GM19463 (cell line): ENCODE measurements around the gene SLC34A1.
A peak's percentile ranks its signal among the peaks of the same experiment; 100 is the strongest.

Source experiments
- ATAC-seq: cut with Tn5 transposase; IDR thresholded peaks from one replicate; pipeline ENCODE4 v1.9.1; 2021; ENCODE audit warnings: mild to moderate bottlenecking, moderate library complexity; ENCODE audit not compliant: unreplicated experiment

The SLC34A1 gene

DNA sequence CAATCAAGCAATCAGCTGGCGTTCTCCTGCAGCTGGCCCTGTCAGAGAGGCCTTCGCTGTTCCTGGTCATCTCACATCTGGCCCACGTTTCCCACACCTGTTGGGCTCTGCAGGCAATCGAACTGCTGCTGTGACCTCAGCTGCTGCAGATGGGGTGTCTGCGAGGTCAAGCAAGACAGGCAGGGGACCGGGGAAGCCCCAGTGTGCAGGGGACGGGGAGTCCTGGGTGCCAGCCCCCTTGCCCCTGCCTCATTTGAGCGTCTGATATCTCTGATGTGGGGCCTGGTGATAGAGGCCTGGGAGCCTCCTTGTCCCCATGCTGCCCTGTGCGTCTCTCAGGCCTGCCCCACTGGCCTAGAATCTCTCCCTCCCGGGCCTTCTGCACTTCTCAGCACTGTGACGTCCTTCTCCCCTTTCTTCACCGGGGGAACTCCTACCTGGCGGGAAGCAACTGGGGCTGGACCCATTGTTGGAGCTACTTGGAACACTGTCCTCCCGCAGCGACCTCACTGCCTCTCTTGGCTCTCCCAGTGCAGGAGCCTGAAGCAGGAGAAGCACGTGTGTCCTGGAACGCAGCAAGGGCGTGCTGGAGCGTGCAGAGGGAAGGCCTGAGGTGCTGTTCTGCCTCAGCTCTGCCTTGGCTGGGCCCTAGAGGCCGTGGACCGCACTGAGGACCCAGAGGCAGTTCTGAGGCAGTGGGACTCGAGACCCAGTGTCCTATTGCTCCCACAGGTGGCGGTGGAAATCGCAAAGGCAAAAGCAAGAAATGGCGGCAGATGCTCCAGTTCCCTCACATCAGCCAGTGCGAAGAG lies 46.1 kb downstream of the SLC34A1 start:
- no peak for ATAC-seq

DNA sequence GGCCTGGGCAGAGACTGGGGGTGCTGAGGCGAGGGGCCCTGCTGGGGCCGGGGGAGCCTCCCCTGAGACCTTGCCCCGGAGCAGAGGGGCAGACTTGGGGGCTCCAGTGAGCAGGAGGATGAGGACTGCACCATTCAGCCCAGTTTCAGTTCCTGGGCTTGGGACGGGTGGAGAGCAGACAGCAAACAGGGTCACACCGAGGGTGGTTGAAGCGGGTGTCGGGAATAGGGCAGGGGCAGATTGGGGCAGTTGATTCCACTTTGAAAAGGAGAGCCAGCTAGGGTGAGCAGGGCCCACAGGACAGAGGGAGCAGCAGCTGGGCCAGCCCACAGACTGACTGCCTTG lies 46.7 kb downstream of the SLC34A1 start:
- ATAC-seq = no peak

DNA sequence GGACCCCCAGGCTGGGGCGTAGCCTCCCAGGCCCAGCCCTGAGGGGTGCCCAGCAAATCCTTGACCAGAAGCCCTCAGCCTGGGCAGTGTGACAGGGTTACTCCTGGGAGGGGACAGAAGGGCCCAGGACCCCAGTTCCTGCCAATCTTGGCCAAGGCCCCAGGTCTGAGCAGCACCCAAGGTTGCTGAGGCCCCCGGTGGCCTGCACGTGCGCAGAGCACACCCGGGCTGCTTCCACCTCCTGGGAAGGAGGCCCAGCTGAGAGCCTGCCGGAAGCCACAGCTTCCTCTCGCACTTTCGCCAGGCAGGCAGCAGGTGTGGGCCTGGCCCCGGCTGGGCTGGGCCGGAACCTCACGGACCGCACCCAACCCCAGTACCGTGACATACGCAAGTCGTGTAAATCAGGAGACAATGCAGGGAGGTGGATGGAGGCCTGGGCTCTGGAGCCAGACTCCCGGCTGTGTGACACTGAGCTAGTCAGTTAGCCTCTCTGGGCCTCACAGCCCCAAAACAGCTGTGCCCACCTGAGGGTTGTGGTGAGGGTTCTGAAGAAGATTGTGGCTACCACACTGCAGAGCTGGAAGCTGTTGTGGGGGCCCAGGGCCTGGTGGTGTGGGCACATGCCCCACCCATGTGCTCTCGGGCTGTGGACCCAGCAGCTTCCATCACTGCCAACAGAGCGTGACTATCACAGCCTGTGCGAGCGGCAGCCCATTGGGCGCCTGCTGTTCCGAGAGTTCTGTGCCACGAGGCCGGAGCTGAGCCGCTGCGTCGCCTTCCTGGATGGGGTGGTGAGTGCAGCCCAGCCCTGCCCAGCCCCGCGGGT lies 47.3 kb downstream of the SLC34A1 start:
- ATAC-seq = peak; percentile 43

DNA sequence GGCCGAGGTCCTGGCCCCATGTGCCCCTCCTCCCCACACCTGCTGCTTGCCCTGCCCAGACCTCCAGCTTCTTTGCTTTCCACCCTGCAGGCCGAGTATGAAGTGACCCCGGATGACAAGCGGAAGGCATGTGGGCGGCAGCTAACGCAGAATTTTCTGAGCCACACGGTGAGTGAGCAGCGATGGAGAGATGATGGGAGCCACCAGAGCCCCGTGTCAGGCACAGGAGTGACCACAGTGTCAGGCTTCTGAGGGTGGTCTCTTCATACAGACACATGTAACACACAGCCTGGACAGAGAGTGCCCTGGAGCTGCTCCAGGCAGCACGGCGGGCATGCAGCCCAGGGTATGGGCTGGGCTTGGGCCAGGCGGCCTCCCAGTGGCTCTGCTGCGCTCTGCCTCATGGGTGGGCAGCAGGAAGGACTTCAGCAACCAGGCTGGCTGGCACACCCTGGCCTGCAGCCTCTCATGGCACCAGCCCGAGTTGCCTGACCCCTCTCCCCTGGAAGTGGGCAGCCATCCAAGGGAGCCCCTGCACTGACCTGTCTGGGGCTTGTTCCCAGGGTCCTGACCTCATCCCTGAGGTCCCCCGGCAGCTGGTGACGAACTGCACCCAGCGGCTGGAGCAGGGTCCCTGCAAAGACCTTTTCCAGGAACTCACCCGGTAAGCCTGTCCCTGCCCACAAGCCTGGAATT lies 48.1 kb downstream of the SLC34A1 start:
- ATAC-seq = no peak

DNA sequence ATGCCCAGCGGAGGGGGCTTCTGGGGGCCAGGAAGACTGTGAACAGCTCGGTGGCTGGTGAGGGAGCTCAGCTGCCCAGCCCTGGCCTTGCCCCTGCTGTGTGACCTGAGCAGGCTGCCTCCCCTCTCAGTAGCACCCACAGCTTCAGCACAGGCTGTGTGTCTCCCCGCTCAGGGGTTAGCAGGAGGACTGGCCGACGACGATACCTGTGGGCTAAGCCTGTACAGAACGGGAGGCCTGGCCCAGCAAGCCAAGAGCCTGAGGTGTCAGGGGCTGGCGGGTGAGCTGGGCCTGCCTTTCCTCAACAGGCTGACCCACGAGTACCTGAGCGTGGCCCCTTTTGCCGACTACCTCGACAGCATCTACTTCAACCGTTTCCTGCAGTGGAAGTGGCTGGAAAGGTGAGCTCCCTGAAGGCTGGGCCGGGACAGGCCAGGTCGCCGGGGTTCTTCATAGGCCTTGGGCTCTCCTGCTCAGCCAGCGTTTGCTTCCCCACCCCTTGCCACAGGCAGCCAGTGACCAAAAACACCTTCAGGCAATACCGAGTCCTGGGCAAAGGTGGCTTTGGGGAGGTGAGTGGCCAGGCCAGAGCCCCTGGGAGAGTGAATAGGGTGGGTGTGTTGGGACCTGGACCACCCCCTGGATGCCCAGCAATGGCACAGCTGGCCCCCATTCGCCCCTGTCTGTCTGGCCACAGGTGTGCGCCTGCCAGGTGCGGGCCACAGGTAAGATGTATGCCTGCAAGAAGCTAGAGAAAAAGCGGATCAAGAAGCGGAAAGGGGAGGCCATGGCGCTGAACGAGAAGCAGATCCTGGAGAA lies 48.8 kb downstream of the SLC34A1 start:
- no peak for ATAC-seq

DNA sequence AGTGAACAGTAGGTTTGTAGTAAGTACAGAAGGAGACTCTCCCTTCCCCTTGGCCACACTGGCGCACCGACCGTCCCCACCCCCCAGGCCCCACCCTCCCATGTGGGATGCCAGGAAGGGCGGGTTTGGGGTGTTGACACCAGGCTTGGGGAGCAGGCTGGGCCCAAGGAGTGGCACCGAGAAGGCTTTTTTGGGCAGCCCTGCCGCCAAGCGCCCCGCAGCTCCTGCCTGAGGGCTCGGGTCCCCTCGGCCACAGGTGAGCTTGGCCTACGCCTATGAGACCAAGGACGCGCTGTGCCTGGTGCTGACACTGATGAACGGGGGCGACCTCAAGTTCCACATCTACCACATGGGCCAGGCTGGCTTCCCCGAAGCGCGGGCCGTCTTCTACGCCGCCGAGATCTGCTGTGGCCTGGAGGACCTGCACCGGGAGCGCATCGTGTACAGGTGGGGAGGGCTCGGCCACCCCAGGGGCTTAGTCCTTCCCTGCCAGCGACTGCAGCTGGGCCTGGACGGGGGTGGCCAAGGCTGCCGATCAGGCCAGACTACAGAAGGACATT lies 49.5 kb downstream of the SLC34A1 start:
- ATAC-seq = no peak

DNA sequence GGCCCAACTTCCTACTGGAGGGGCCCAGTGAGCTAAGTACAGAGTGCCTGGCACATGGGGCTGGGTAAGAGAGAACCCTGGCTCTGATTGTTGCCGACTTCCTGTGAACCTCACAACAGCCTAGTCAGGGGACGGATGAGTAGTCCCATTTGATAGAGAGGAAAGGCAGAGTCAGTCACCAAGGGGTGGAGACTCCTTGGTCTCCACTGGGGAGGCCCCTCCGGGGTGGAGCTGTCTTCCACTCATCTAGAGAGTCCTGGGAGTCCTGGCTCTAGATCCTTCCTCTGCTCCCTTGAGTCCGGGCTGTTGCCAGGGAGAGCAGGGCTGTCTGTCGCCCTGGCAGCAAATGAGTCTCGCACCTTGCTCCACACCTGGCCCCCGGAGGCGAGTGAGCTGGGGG lies 50.2 kb downstream of the SLC34A1 start:
- ATAC-seq = no peak

DNA sequence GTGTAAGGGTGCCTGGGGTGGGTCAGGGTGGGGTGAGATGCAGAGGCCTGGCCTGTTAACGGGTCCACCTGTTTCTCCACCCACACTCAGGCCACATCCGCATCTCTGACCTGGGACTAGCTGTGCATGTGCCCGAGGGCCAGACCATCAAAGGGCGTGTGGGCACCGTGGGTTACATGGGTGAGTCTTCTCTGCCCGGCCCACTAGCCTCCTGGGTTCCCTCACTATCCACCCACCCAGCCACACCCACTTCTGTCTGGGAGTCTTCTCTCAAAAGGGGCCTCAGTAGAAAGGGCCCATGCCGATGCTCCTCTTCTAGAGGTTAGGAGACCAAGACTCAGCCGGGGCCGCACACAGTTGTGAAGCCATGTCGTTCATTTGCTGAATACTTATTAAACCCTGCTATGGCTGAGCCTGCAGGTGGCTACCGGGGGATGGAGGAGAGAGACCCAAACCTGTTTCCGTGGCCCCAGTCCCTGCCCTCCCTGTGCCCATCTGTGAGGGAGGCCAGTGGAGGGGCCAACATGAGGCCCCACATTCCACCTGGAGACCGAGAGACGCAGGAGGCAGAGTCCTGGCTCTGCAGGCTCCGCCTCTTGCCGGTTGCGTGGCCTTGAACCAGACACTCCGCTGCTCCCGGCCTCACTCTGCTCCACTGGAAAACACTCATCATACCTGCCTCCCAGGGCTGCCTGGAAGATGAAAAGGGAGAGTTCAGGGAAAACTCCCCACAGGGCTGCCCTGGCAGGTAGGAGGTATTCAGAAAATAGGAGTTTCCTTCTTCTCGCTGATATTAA lies 50.9 kb downstream of the SLC34A1 start:
- no peak for ATAC-seq

DNA sequence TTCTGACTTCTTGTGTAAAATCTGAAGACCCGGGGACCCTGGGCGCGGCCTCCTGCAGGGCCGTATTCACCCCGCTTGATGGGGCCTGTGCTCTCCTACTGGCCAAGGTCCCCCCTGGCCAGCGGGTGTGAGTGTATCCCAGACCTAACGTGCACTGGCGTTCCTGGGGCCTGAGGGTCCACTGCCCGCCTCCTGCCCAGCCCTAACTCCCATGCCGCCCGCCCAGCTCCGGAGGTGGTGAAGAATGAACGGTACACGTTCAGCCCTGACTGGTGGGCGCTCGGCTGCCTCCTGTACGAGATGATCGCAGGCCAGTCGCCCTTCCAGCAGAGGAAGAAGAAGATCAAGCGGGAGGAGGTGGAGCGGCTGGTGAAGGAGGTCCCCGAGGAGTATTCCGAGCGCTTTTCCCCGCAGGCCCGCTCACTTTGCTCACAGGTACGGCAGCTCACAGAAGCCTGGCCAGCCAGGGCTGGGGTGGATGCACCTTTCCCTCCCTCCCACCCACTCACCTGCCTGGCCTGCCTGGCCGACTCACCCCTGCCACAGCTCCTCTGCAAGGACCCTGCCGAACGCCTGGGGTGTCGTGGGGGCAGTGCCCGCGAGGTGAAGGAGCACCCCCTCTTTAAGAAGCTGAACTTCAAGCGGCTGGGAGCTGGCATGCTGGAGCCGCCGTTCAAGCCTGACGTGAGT lies 51.8 kb downstream of the SLC34A1 start:
- no peak for ATAC-seq

DNA sequence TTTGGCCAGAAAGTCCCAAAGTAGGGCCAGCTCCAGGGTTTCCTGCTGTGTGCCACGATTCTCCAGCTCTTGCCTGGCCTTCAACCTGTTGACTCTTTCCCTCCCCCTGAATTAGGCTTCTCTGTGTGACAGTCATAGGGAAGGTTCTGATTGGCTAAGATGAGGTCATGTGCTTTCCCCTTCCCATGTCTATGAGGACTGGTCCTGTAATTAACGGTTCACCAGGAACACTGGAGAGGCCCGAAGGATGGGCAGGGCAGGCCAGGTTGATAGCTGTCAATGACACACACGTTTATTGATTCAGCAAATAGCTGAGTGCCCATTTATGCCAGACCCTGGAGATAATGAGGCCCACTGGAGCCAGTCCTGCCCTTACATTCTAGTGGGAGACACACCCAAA lies 53.4 kb downstream of the SLC34A1 start:
- no peak for ATAC-seq

DNA sequence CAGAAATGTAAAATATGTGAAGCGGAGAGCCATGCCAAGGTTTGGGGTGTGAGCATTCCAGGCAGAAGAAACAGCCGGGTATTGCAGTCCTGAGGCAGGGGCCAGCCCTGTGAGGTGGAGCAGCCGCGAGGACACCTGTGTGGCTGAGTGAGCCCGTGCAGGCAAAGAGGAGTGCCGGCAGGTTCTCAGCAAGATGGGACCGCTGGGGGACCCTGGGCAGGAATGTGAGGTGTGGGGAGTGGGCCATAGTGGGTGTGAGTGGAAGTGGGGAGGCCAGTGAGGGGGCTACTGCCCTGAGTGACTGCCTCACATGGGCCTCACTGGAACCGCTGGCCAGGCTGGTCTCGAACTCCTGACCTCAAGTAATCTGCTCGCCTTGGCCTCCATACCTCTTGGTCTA lies 54.2 kb downstream of the SLC34A1 start:
- ATAC-seq = no peak

DNA sequence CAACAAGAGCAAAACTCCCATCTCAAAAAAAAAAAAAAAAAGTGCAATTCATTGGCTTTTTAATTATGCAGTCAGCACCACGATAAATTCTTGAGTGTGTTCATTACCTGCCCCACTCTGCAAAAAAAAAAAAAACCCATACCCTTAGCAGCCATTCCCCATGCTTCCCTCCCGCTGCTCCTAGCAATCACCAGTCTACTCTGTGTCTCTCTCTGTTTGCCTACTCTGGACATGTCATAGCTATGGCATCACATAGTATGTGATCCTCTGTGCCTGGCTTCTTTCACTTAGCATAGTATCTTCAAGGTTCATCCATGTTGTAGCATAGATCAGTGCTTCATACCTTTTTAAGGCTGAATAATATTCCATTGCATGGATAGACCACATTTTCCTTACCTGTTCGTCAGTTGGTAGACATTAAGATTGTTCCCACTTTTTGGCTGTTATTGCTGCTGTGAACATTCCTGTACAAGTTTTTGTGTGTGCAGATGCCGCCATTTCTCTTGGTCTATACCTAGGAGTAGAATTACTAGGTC lies 55.4 kb downstream of the SLC34A1 start:
- ATAC-seq = no peak

DNA sequence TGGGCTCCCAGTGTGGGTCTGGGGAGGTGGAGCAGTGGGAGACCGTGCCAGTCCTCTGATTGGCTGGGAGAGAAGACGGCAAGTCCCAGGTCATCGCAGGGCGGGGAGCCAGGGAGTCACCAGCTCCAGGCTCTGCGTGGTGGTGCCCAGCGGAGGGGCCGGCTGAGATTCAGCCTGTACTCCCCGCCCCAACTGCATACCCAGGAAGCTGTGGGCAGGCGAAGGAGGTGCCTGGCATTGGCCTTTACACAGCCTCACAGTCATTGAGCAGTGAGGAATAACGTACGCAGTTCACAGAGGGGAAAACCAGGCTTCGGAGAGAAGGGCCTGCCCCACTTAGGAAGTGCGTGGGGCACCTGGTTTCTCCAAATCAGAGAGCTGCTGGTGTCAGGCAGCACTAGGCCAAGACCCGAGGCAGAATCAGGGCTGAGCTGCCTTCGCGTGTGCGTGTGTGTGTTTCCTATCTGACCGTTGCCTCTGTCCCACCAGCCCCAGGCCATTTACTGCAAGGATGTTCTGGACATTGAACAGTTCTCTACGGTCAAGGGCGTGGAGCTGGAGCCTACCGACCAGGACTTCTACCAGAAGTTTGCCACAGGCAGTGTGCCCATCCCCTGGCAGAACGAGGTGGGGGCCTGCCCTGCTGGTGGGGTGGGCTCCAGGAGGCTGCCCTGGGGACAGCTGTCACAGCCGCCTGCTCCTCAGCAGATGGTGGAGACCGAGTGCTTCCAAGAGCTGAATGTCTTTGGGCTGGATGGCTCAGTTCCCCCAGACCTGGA lies 56.2 kb downstream of the SLC34A1 start:
- no peak for ATAC-seq

DNA sequence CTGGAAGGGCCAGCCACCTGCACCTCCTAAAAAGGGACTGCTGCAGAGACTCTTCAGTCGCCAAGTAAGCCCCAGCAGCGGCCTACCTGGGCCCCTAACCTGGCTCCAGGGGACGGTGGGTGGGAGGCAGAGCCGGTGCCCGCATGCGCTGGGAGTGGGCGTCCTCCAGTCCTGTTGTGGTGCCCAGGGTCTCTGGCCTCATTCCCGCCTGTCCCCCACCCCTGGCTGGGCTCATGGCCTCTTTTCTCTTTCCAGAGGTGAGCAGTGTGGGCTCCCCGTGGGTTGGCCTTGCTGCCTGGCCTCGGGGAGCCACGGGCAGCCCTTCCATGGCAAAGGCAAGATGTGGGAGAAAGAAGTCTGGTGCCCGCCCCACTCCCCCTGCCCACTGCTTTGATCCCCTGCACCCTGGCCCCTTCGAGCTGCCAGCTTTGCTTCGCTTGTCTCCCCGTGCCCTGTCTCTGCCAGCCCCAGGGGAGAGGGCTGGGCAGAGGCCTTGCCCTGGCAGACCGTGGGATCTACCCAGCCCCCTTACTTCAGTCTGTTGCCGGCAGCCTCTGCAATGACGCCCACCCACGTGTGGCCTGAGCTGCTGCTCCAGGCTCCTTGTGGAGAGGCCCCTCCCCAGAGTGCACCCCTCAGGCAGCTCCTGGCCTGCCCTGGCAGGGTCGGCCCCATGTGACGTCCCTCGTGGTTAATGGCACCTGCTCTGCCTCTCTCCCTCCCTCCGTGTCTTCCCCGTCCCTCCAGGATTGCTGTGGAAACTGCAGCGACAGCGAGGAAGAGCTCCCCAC lies 57.0 kb downstream of the SLC34A1 start:
- no peak for ATAC-seq

DNA sequence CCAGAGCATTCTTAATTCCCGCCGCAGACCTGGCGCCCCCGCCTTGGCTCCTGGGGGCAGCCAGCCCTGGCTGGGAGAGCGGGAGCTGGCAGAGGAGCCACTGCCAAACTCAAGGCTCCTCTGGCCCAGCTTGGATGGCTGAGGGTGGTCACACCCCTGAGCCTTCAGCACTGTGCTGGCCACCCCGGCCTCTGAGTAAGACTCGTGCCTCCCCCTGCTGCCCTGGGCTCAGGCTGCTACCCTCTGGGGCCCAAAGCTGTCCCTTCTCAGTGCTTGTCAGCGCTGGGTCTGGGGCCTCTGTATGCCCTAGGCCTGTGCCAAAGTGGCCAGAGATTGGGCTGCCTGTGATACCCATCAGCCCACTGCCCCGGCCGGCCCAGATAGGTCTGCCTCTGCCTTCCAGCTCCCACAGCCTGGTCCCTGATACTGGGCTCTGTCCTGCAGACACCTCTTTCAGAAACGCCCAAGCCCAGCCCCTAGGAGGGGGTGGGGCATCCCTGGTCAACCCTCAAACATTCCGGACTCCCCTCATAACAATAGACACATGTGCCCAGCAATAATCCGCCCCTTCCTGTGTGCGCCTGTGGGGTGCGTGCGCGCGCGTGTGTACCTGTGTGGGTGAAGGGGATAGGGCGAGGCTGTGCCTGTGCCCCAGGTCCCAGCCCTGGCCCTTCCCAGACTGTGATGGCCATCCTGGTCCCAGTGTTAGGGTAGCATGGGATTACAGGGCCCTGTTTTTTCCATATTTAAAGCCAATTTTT lies 58.0 kb downstream of the SLC34A1 start:
- ATAC-seq = no peak

DNA sequence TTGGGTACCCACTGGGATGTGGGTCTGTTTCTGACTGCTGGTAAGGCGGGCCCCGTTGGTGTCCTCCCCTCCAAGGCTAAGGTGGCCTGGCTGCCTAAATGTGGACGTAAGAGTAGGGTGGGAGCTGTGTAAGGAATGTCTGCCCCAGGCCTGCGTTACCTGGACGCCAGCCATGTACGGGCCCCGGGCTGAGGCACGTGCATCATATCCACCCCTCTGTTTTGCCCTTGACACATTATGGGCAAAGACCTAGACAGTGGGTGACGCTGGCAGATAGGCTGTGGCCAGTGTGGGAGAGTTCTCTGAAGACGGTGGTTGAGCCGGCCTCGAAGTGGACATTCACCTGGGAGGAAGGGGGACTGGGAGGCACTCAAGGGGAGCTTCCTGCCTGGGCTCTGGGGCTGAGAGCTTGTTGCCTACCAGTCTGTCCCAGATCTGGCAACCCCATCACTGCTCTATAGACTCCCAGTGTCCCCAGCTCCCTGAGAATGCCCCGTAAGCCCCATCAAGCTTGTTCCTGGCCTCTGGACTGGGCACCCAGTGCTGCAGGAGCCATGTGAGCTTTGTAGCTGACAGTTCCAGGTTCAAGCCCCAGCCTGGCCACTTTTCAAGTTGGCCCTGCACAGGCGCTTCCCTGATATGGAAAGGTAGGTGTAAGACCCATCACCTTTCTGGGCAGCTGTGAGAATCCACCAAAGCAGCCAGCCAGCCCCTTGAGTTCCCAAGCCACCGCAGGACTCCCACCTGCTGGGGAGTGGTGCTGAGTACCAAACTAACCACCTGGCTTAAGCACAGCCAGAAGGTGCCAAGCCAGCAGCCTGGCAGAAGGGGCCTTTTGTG lies 59.1 kb downstream of the SLC34A1 start:
- ATAC-seq = no peak
